Mammary epithelial cell (primary cell): ENCODE results near the gene NMNAT2.
"Not testable (repeated sequence)": the region's sequence is repeated elsewhere in the genome, so short reads cannot be mapped to it uniquely, and the experiment has no call there.

Experiments
- CTCF ChIP-seq, 2 donors: IDR thresholded peaks in 1 of 2; conservative IDR thresholded peaks in 1 of 2; 2 replicates each; pipeline ENCODE4 v1.5.1; 2011 to 2012; ENCODE audit warnings: inconsistent platforms in 2 of 2, low read length in 2 of 2, mild to moderate bottlenecking in 2 of 2, control low read depth in 1 of 2, low read depth in 1 of 2; ENCODE audit not compliant: insufficient read depth in 1 of 2; ENCODE audit errors: extremely low read depth in 1 of 2
- EZH2 ChIP-seq: IDR thresholded peaks from 2 replicates; pipeline ENCODE4 v1.6.1; 2012; ENCODE audit warnings: low read length, inconsistent platforms, borderline replicate concordance

GRCh38 chr1:183427591-183427990 lies 9.4 kb upstream of the NMNAT2 start:
- TF ChIP-seq CTCF (conservative IDR thresholded peaks at IDR 0.05 in 1 of 2, IDR thresholded peaks at IDR 0.05 in 1 of 2; ENCODE audit: extremely low read depth in 1 of 2, insufficient read depth in 1 of 2, low read depth in 1 of 2, low read length in 2 of 2); EZH2: not testable (repeated sequence)
